ENCODE results near the gene GNPAT.
"Not testable (repeated sequence)": the region's sequence is repeated elsewhere in the genome, so short reads cannot be mapped to it uniquely, and the experiment has no call there.

The GNPAT gene

DNA sequence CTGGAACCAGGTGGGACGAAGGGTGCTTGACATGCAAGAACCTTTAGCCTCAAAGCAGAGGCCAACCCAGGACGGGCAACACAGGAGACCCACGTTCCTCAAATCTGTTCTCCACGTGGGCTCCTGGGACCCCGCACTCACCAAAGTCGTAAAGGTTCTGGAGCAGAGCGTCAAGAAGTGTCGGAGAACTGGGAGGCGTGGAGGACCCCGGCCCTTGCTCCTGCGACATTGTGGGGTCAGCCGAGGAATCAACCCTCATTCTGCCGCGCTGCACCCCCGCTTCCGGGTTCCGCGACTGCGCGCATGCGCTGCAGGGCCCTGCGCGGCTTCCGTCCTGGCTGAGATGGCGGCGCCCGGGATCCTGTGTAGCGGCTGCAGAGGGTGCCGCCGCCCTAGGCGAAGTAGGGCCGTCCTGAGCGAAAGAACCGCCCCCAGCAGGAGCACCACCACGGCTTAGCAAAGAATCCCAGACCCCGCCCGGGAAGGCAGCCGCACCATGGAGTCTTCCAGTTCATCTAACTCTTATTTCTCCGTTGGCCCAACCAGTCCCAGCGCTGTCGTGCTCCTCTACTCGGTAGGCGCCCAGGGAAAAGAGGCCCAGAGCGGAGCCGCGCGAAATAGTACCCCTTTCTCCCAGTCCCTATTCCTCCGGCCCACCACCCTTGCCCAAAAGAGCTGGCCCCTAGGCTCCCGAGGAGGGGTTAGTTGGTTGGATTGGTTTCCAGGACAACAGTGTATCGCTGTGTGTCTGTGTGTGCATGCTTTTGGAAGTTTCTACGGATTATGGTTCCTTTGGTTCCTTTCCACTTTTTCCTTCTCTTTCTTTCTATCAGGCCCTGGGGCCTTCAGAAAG is at the start of gene GNPAT:
GNPAT (plus strand) TSS at position 330 of the 853 bp plus-strand sequence; CDS start at position 497, 167 bp downstream.
- peak; percentile 92 for DNase-seq

DNA sequence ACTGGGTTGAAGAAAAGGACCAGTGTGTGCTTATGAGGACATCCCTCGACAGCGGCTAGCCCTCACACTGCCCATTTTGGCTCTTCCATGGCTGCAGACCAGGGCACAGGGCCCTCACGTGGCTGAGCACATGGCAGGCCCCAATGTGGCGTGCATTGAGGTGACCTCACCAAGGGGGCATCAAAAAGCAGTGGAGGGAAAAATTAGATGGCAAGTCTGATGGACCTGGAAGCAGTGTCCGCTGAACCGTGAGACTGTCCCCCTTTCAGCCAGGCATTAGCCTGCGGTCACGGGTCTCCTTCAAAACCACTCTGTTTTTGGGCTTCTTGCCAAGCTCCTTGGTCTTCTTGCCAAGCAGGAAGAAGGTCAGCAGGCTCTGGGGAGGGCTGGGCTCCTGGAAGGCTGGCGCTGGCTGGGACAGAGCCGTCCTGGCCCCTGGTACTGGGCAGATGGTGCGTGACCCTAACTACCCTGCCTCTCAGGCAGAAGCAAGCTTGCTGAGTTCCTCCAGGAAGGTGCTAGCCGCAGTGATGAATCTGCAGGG is 48.3 kb upstream of the GNPAT start:
- DNase-seq, result no peak

DNA sequence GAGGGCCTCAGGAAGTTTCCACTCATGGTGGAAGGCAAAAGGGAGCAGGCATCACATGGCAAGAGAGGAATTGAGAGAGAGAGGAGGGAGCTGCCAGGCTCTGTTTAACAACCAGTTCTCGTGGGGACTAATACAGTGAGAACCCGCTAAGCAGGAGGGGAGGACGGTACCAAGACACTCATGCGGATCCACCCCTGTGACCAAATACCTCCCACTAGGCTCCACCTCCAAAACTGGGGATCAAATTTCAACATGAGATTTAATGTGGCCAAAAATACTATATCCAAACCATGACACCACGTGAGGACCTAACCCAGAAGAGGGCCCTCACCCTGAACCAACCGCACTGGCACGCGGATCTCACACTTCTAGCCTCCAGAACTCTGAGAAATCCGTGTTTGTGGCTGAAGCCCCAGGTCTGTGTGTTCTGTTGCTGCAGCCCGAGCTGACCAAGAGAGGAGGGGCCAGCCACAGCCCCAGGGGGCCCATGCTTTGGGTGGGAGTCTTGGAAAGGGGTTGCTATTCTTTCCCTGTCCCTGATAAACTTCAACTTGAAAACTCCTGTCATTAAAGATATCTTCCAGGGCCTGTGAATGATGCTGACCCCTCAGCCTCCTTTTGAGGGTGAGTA is 47.2 kb upstream of the GNPAT start:
- DNase-seq, result no peak

DNA sequence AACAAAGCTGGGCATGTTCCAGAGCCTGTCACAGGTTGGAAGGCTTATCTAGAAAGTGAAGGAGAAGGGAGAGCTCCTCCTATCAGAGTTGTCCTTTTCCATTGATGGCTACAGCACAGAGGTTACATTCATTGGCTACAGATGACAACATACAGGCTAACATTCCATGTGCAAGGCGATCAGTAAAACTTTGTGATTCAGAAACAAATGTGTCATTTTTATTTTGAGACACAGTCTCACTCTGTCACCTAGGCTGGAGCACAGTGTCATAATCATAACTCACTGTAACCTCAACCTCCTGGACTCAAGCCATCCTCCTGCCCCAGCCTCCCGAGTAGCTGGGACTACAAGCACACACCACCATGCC is 46.6 kb upstream of the GNPAT start:
- DNase-seq, result no peak

DNA sequence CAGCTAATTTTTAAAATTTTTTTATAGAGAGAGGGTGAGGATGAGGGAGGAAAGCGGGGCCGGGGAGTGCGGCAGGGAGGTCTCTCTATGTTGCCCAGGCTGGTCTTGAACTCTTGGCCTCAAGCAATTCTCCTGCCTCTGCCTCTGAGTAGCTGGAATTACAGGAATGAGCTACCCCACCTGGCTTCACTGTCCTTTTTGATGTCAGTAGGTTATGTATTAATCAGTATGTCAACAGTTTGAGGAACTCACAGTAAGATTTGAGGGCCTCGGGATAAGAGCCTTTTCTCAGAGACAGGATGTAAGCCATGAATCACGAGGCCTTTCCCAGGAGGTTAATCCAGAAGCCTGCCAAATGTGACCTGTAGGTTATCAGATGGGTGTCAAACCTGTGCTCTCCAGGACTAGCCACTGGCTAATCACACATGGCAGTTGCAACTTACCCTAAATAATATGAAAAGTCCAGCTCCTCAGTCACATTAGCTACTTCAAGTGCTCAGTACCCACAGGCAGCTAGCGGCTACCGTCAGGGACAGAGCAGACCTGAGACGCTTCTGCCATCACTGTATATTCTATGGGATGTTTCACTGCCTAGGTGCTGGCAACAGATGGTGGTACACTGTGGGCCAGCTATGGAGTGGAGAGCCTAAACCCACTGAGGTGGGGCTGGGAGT is 46.0 kb upstream of the GNPAT start:
- no peak for DNase-seq

DNA sequence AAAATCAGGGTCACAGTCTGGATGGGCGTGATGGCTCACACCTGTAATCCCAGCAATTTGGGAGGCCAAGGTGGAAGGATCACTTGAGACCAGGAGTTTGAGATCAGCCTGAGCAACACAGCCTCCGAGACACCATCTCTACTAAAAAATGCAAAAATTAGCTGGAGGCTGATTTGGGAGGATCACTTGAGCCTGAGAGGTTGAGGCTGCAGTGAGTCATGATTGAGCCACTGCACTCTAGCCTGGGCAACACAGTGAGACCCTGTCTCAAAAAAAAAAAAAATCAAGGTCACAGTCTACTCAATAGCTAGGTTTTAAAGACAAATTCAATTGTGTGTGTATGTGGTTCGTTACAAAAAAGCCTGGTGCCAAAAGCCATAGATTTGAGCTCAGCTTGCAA is 44.7 kb upstream of the GNPAT start:
- no peak for DNase-seq

DNA sequence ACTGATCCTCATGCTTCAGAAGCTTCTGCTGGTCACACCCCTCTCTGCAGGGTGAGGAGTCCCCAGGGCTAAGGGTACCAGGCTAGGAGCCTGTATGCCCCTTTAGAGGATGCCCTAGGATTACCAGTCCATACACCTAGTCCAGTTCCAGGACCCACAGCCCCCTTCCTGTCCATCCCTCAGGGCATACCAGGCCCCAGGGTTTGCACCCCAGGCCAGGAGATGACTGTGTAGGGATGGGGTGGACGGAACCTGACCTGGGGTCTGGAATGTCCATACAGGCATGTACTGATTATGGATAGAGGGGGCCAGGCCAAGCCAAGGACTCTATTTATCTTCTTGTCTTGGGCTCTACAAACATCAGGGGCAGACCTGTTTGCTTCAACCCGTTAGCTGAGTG is 44.3 kb upstream of the GNPAT start:
- no peak for DNase-seq

DNA sequence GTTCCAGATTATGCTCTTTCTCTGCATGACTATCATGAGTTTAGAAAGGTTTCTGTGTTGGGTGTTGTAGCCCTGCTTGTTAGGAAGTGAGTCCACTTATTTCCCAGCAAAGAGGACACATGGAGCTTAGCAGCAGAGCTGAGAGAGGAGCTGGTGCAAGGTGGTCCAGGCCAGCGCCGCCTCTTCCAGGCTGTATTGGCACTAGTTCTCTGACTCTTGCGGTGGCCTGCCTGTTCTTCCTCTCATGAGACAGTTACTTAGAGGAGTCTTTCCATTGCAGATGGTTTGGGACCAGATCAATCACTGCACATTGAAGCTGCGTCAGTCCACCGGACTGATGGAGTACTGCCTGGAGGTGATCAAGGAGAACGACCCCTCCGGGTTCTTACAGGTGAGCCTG is 41.1 kb upstream of the GNPAT start:
- no peak for DNase-seq

DNA sequence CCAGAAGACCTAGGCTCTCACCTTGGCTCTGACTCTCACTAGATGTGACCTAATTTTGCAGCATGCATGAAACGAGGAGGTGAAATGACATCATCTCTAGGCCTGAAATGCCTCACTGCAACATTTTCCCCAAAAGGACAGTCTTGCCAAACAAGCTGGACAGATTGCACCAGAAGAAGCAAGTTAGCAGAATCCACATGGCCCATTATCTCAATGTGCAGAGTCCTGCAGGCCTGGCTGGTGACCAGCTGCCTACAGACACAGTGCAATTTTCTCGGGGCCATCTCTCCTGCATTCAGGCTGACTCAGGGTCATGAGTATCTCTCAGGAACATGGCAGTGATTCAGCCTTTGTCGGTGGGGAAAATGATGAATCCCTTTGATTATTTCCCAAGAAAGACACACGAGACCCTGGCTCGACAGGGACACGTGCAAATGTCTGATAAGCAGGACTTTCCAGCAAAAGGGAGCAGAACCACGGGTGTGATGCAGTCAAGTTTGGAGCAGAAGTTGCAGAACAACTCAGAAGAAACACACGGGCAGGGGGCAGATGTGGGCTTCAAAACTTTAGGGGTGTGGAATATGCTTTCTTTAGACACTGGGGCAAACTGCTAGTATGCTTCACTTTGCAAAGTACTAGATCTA is 40.5 kb upstream of the GNPAT start:
- DNase-seq, result no peak

DNA sequence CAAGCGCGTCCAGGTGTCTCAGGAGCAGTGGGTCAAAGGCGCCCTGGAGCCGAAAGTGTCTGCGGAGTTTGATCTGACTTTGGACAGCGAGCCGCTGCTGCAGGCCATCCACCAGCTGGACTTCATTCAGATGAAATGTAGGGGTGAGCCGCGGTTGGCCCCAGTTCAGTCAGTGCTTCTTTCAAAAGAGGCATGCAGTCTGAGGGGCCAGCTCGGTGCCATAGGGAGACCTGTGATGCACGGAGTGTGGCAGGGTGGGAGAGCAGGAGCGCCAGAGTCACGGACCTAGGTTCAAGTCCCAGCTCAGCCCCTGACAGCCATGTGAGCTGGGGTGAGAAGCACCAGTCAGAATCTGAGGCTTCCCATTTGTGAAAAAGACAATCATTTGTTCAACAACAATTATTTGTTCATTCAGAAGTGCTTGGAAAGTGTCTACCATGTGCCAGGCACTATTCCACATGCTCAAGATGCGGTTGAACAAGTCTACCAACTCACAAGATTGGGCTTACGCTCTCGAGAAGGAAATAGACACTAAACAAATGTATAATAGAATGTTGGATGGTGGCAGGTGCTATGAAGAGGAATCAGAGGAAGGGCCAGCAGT is 39.5 kb upstream of the GNPAT start:
- no peak for DNase-seq

DNA sequence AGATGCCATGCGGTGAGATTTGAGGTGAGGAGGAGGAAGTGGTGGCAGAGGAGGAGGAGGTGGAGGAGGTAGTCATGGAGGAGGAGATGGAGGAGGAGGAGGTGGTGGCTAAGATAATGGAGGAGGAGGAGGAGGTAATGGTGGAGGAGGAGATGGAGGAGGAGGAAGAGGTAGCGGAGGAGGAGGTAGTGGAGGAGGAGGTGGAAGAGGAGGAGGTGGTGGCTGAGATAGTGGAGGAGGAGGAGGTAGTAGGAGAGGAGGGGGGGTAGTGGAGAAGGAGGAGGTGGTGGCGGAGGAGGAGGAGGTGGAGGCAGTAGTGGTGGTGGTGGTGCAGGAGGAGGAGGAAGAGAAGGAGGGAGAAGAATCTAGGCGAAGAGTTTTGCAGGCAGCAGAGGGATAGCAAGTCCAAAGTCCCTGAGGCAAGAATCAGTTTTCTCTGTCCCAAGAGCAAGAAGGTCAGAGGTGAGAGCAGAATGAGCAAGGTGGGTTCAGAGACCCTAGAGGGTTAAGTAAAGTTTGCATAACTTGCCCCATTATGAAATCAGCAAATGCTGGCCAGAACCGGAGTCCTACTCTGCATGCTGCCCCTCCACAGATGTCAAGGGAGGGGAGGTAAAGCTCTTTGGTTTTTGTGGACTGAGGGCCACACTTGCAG is 38.9 kb upstream of the GNPAT start:
- no peak for DNase-seq

DNA sequence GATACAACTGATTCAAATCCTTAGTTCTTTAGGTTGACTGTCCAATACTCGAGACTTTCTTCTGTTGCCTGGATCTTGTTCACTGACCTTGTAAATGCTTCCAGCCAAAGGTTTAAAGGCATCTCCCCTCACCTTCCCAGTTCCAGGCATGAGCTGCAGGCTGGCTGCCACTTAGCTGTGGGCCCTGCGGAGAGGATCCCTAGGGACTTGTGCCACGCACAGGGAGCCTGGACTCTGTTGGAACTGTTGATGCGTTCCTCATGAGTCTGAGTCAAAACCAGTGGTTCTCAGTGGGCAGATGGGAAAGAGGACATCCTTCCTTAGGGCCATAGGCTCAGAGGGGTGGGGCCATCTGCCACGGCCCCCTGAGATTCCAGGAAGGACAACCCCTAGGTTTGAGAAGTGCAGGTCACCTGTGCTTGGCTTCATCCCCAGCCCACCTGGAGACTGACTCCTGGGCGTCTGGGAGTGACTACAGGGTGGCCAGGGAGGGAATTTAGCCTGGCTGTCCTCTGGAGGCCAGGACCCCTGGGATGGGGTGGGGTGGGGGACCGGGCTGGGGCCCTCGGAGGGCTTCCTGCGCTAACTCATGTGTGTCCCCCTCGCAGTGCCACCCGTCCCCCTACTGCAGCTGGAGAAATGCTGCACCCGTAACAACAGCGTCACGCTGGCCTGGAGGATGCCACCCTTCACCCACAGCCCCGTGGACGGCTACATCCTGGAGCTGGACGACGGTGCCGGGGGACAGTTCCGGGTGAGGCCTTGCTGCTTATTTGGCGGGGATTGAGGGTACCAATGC is 37.6 kb upstream of the GNPAT start:
- no peak for DNase-seq

DNA sequence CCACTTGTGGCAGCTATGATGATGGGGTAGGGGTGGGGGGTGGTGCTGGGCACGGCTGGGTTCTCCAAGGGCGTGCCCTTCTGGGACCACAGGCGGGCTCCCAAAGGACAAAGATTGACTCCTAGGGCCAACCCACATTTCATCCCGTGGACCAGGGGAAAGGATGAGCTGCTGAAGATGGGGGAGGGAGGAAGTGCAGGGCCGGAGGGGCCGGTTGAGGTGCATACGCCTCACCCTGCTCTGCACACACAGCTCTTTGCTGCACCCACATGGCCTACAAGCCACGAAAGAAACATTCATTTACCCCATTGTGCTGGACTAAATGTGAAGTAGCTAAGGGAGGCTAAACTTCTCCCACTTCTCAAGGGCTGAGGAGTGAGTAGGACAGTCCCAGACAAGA is 34.2 kb upstream of the GNPAT start:
- no peak for DNase-seq

DNA sequence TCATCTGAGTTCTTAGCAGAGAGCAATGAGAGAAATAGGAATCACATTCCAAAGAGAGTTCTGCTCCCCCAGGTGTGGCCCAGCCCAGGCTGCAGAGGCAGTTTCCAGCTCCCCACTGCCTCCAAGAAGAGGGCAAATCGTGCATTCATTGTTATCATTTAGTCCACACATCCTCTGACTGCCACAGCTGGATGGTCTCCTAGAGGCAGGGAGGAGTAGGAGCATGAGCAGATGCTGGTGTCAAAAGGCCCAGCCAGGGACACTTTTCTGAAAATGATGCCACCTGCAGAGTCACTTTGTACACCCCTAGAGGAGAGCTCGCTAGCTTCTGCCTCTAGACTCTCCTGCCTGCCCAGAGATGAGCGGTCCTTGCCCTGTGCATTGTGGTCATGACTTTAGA is 33.6 kb upstream of the GNPAT start:
- no peak for DNase-seq

DNA sequence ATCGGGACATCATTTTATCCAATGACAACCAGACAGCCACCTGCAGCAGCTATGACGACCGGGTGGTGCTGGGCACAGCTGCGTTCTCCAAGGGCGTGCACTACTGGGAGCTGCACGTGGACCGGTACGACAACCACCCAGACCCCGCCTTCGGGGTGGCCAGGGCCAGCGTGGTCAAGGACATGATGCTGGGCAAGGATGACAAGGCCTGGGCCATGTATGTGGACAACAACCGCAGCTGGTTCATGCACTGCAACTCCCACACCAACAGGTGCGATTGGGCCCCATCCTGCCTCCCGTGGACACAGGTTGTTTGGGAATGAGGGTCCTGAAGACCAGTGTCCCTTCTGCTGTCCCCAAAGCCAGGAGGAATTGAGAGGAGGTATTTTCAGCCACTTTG is 32.0 kb upstream of the GNPAT start:
- DNase-seq, result no peak

DNA sequence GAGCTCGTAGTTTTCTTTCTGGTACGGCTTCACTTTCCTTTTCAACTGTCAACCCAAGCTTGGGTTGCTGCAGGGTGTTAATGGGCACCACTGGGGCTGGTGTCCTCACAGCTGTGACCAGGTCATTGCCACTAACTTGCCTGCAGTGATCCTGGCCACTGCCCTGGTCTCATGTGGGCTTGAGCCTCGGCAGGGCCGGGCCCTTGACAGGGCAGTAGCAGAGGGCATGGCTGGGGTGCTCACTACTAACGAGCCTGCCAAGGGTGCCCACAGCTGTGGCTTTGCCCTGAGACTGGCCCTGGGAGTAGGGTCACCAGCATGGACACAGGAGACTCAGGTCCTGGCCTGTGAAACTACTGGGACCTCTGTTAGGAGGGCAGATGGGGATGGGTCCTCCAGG is 31.5 kb upstream of the GNPAT start:
- no peak for DNase-seq

DNA sequence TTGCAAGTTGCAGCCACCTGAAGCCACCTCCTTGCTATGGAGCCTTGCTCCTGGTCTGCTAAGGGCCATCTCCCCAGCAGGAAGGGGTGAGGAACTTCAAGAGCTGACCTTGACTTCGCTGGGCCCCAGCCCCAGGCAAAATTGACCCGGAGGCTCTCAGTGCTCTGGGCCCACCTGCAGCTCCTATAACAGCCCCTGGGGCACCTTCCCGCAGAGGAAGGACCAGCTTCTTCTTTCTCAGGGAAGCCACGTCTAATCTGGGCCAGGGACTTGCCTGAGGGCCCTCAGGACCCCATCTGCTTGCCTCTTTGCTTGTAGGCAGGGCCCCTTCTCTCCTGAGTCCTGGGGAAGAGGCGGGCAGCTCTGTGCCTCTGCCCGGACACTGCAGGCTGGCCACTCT is 30.9 kb upstream of the GNPAT start:
- no peak for DNase-seq

DNA sequence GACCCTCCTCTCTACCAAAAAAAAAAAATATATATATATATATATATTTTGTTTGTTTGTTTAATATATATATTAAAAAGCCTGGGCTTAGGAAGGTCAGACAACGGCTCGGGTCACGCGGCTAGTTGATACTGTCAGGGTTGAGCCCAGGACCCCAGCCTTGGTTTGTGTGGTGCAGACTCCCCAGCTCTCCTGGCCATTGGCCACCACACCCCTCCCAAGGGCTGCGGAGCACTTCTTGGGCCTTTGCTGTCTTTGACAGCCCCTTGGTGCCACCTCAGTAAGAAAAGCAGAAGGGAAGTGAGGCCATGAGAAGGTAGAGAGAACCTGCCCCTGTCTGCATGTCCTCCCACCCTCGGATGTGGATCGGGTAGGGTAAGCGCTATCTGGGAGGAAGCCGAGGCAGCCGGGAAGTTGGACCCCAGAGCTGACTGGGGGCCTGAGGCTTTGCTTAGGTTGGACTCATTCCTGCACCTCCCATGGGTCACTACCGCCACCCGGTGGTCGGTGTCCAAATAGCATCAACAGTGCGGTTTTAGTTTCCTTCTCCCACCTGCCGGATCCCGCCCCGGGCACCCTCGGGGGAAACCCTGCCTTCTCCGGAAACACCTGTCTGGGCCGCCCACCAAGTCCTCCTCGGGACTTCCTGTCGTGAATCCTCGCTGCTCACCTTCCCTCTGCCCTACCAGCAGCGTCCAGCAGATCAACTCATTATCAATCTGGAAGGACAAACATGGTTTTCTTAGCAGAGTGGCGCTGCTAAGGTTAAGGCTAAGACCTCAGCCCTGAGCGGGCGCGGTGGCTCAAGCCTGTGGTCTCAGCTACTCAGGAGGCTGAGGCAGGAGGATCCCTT is 29.8 kb upstream of the GNPAT start:
- DNase-seq, result peak; percentile 90

DNA sequence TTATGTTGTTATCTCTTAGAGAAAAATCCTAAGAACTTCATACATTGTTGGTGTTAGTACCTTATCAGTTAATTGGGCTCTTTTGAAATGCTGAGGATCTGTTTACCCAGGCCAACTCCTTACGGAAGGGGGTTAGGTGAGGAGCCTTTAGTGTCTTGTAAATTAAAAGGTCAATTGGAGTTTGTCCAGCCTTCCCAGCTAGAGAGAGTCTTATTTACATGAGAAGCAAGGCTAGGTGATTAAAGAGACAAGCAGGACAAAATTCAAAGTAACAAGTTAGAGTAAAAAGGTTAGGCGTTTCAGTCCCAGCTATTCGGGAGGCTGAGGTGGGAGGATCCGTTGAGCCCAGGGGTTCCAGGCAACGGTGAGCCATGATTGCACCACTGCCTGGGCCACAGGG is 28.7 kb upstream of the GNPAT start:
- not testable (repeated sequence) for DNase-seq

DNA sequence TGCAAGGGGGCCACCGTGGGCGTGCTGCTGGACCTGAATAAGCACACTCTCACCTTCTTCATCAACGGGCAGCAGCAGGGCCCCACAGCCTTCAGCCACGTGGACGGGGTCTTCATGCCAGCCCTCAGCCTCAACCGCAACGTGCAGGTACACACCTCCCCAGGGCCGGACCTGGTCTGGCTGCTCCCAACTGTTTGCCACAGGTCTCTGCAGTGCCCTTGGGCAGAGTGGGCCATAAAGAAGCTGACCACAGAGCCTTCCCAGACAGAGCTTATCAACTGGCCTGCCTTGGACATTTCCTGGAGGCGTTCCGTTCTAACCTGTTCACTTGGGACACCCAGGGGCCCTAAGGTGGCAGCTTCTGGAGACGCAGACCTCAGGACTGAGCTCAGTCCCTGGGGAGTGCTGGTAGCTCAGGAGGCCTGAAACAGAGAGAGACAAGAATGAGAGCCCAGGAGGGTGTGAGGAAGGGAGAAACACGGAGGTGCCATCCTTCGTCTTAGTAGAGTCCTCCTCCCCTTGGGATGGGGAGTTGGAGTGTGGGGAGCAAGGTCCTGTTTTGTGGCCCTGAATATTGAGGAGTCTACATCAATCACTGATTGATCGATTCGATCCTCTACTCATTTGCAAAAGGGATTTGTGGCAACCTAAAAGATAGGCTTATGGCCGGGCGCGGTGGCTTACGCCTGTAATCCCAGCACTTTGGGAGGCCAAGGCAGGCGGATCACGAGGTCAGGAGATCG is 27.0 kb upstream of the GNPAT start:
- no peak for DNase-seq
